Endothelial cell of umbilical vein (primary cell): Measurements from ENCODE around the gene SLCO2A1. TPM values are rescaled to one million over a fixed set of nuclear protein-coding genes. Genes with fewer than 3 reads are reported as not detected.

Experiments
- BruUV-seq: library from RNA; stranded (reverse); fragments of 400-500 nt; replicated peaks from 2 replicates; lab custom pipeline; 2021; lab: Mats Ljungman, UMichigan
- CTCF ChIA-PET: fragments of 300-600, 350-600 bp; sonication (Branson Sonifier 250); formaldehyde crosslinking; loops from one replicate; lab custom pipeline; 2021; ENCODE audit warnings: antibody characterized with exemption, inconsistent platforms; lab: Charles Lee
- POLR2A ChIA-PET: fragments of 300-600, 350-600 bp; sonication (Branson Sonifier 250); formaldehyde crosslinking; loops from one replicate; lab custom pipeline; 2021; ENCODE audit warnings: antibody characterized with exemption, inconsistent platforms; lab: Charles Lee
- DNase-seq: peaks from one replicate; pipeline ENCODE4 v3.0.0-alpha.2; 2011; ENCODE audit warnings: low read depth, low spot score
- FAIRE-seq: peaks from 2 replicates; lab custom pipeline; 2011; peaks lifted over from hg19 to GRCh38; lab: Jason Lieb, UNC
- H2AFZ ChIP-seq: 2 replicates; pipeline ENCODE4 v1.6.0; 2012; ENCODE audit warnings: low read depth, low read length, control low read depth, inconsistent platforms
- H3K27ac ChIP-seq: 2 replicates; pipeline ENCODE4 v1.5.1; 2011; ENCODE audit warnings: low read depth, mild to moderate bottlenecking, control low read depth, low read length, moderate library complexity; ENCODE audit not compliant: insufficient read depth
- H3K27me3 ChIP-seq, 2 experiments: 2 replicates each; pipeline versions ENCODE4 v1.6.0 to v1.6.1; 2011; ENCODE audit warnings: low read length in 2 of 2, mixed read lengths in 1 of 2; ENCODE audit not compliant: control insufficient read depth in 2 of 2, insufficient read depth in 2 of 2
- H3K36me3 ChIP-seq, 2 experiments: 2 replicates in 1 of 2; 3 replicates in 1 of 2; pipeline ENCODE4 v1.5.1; 2011; ENCODE audit warnings: low read length in 2 of 2, mild to moderate bottlenecking in 1 of 2, moderate library complexity in 1 of 2; ENCODE audit not compliant: control insufficient read depth in 2 of 2, insufficient read depth in 2 of 2; ENCODE audit errors: extremely low read depth in 1 of 2
- H3K4me1 ChIP-seq: 3 replicates; pipeline ENCODE4 v1.5.1; 2011; ENCODE audit warnings: mild to moderate bottlenecking, low read length; ENCODE audit not compliant: control insufficient read depth, insufficient read depth; ENCODE audit errors: extremely low read depth
- H3K4me2 ChIP-seq: 2 replicates; pipeline ENCODE4 v1.6.1; 2011; ENCODE audit warnings: low read length, control low read depth, mixed read lengths; ENCODE audit not compliant: insufficient read depth
- H3K4me3 ChIP-seq, 3 experiments: fragments of 200-600 bp in 1 of 3; sonication (generic), shearing (Covaris generic) in 1 of 3; replicated peaks in 1 of 3; 2 replicates each; pipeline ENCODE4 v1.5.1; 2011 to 2016; ENCODE audit warnings: control low read depth in 3 of 3, low read length in 3 of 3, mild to moderate bottlenecking in 2 of 3, inconsistent platforms in 1 of 3, low read depth in 1 of 3, moderate library complexity in 1 of 3; ENCODE audit not compliant: insufficient read depth in 1 of 3
- H3K79me2 ChIP-seq: 2 replicates; pipeline ENCODE4 v1.6.0; 2012; ENCODE audit warnings: low read length, inconsistent platforms; ENCODE audit not compliant: control insufficient read depth, insufficient read depth
- H3K9ac ChIP-seq: replicated peaks from 2 replicates; pipeline ENCODE3; 2011; ENCODE audit warnings: low read length, control low read depth; ENCODE audit not compliant: insufficient read depth; ENCODE audit errors: extremely low read depth
- H3K9me1 ChIP-seq: replicated peaks from 3 replicates; pipeline ENCODE4 v1.6.0; 2011; ENCODE audit warnings: mild to moderate bottlenecking, low read length; ENCODE audit not compliant: control insufficient read depth, insufficient read depth; ENCODE audit errors: extremely low read depth
- H3K9me3 ChIP-seq: replicated peaks from 2 replicates; pipeline ENCODE4 v1.5.1; 2012; ENCODE audit warnings: low read length, inconsistent platforms; ENCODE audit not compliant: control insufficient read depth, insufficient read depth
- H4K20me1 ChIP-seq: replicated peaks from 2 replicates; pipeline ENCODE3; 2011; ENCODE audit warnings: mild to moderate bottlenecking, low read length; ENCODE audit not compliant: control insufficient read depth, insufficient read depth; ENCODE audit errors: extremely low read depth
- EZH2 ChIP-seq: IDR thresholded peaks from 2 replicates; pipeline ENCODE4 v1.6.1; 2012; ENCODE audit warnings: borderline replicate concordance, low read depth, mild to moderate bottlenecking, moderate library complexity, low read length, inconsistent platforms; ENCODE audit not compliant: severe bottlenecking
- FOS ChIP-seq: IDR thresholded peaks from 2 replicates; pipeline ENCODE4 v1.6.1; 2011; ENCODE audit warnings: mild to moderate bottlenecking, low read length, moderate library complexity, borderline replicate concordance; ENCODE audit not compliant: insufficient read depth
- GATA2 ChIP-seq: IDR thresholded peaks from 2 replicates; pipeline ENCODE4 v1.7.0; 2011; ENCODE audit warnings: low read depth, mild to moderate bottlenecking, moderate library complexity, mixed read lengths, low read length; ENCODE audit not compliant: insufficient read length, insufficient read depth
- MYC ChIP-seq: IDR thresholded peaks from one replicate; pipeline ENCODE4 v1.6.1; 2011; ENCODE audit warnings: mild to moderate bottlenecking, low read depth, low read length
- POLR2A ChIP-seq: IDR thresholded peaks from 2 replicates; pipeline ENCODE4 v1.6.1; 2012; ENCODE audit warnings: low read depth, mild to moderate bottlenecking, control low read depth, low read length
- POLR2AphosphoS5 ChIP-seq: IDR thresholded peaks from 2 replicates; pipeline ENCODE4 v1.6.1; 2012; ENCODE audit warnings: low read depth, mild to moderate bottlenecking, control low read depth, low read length, moderate library complexity; ENCODE audit not compliant: insufficient read depth
- dilution Hi-C: fragments of 300-500 bp; cut with MboI; formaldehyde crosslinking; loops from one replicate; pipeline ENCODE4 v1.15.0; 2019; ENCODE audit warnings: low sequenced_read_pairs; ENCODE audit not compliant: extremely low pct_ligation_motif_present
- intact Hi-C: fragments of 100-400 bp; cut with micrococcal nuclease; formaldehyde crosslinking; loops from one replicate; pipeline ENCODE4 v1.10.0; 2022
- polyA plus RNA-seq, 4 experiments: library from polyadenylated mRNA; depleted of rRNA in 3 of 4; stranded (reverse) in 3 of 4; unstranded in 1 of 4; fragments of >200 nt; gene quantifications; 2 replicates each; pipeline versions ENCODE4 v1.2.1 to v1.2.3, GENCODE V29; 2011 to 2012; ENCODE audit warnings: missing spikeins in 1 of 4
- total RNA-seq: library from RNA; stranded (reverse); gene quantifications from 2 replicates; pipeline ENCODE4 v1.2.3, GENCODE V29; 2021
- TF ChIP-seq, protein P1 (sequence below), 2 donors: IDR thresholded peaks; 1 replicate in 1 of 2; 2 replicates in 1 of 2; pipeline ENCODE4 v1.5.1; 2011; ENCODE audit warnings: low read length in 2 of 2, mild to moderate bottlenecking in 2 of 2, moderate library complexity in 2 of 2, control low read depth in 1 of 2, inconsistent platforms in 1 of 2, low read depth in 1 of 2; ENCODE audit not compliant: insufficient read depth in 1 of 2; ENCODE audit errors: extremely low read depth in 1 of 2
- TF ChIP-seq, protein P2 (sequence below): IDR thresholded peaks from 2 replicates; pipeline ENCODE4 v1.6.1; 2011; ENCODE audit not compliant: insufficient read depth, insufficient read length

The SLCO2A1 gene
- total and polyA plus RNA-seq, 2 donors (not counting 3 experiments of a cell fraction or from before 2014, with no cell fraction given), result 1.4 to 11.9 TPM

DNA sequence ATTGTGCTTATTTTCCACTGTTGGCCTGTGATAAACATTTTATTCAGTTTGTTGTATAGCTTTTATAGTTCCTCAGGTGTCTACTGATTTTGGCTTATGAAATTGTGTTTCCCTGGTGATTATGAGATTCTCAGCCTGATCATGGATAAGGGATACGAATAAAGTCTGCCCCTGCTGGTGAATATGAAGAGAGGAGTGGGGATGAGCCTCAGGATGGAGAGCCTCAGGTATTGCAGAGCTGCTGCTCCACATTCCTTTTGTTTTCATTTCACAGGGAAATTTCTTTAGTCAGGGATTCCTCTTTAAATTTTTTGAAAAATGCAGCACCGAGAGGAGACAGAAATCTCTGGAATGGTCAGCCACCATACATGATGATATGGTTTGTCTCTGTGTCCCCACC, 119.3 kb downstream of the SLCO2A1 start:
- H3K4me2 ChIP-seq, result no peak overlapping the region
- no peak overlapping the region for H3K9ac ChIP-seq
- no peaks in the 10 kb centered on the region for H3K36me3 ChIP-seq
- ChIA-PET CTCF (interaction anchor here (0.8 to 1.2 kb wide), 4 partner anchors 13 to 303 kb away, joined by 3 read pairs; no protein-coding TSS in a partner anchor), POLR2A (no interaction called here)
- no peaks in the 10 kb centered on the region for H3K79me2 ChIP-seq
- peaks cover 3% of the 10 kb centered on the region in 2 experiments for H3K27me3 ChIP-seq
- no peaks in the 10 kb centered on the region for H3K9me1 ChIP-seq
- BruUV-seq, result no TSS peak
- H2AFZ ChIP-seq, result no peak overlapping the region
- no peak overlapping the region for H3K4me3 ChIP-seq
- FAIRE-seq, result no peak
- dilution Hi-C loops, result no loop called here
- H3K4me1 ChIP-seq, result no peaks in the 10 kb centered on the region
- H4K20me1 ChIP-seq, result no peaks in the 10 kb centered on the region
- H3K9me3 ChIP-seq, result no peaks in the 10 kb centered on the region
- DNase-seq, result no peak
- TF ChIP-seq EZH2 (no peak), POLR2AphosphoS5 (no peak)
- TF ChIP-seq, protein P1, sequence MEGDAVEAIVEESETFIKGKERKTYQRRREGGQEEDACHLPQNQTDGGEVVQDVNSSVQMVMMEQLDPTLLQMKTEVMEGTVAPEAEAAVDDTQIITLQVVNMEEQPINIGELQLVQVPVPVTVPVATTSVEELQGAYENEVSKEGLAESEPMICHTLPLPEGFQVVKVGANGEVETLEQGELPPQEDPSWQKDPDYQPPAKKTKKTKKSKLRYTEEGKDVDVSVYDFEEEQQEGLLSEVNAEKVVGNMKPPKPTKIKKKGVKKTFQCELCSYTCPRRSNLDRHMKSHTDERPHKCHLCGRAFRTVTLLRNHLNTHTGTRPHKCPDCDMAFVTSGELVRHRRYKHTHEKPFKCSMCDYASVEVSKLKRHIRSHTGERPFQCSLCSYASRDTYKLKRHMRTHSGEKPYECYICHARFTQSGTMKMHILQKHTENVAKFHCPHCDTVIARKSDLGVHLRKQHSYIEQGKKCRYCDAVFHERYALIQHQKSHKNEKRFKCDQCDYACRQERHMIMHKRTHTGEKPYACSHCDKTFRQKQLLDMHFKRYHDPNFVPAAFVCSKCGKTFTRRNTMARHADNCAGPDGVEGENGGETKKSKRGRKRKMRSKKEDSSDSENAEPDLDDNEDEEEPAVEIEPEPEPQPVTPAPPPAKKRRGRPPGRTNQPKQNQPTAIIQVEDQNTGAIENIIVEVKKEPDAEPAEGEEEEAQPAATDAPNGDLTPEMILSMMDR (IDR thresholded peaks at IDR 0.05; ENCODE audit: extremely low read depth in 1 of 2, insufficient read depth in 1 of 2, low read depth in 1 of 2, low read length in 2 of 2), result peak in 1 of 2 donors; percentile 6
- intact Hi-C loops, result no loop called here
- H3K27ac ChIP-seq, result no peak overlapping the region

DNA sequence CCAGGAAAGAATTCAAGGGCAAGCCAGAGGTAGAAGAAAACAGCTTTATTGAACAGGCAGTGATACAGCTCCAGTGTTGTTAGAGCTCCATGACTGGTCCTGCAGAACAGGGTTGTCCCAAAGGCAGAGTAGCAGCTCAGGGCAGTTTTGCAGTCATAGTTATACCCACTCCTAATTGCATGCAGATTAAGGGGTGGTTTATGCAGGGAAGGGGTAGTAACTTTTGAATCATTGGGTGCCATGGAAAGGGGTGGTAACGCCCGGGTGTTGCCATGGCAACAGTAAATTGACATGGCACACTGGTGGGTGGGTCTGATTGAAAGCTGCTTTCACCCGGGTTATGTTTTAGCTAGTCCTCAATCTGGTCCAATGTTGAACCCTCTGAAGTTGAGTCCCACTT, 124.3 kb downstream of the SLCO2A1 start:
- POLR2A ChIA-PET, result no interaction called here
- Histone ChIP-seq H4K20me1 (no peaks in the 10 kb centered on the region), H3K36me3 (no peaks in the 10 kb centered on the region), H3K9me1 (no peaks in the 10 kb centered on the region), H3K9ac (no peak overlapping the region), H3K4me2 (no peak overlapping the region), H2AFZ (no peak overlapping the region), H3K4me1 (no peaks in the 10 kb centered on the region), H3K9me3 (no peaks in the 10 kb centered on the region), H3K27ac (no peak overlapping the region), H3K4me3 (no peak overlapping the region), H3K79me2 (no peaks in the 10 kb centered on the region), H3K27me3 (peaks cover 0 to 2% of the 10 kb centered on the region in 2 experiments)
- intact Hi-C loops (no loop called here), dilution Hi-C loops (no loop called here)
- TF ChIP-seq POLR2A (no peak), MYC (no peak), GATA2 (no peak), EZH2 (no peak), FOS (no peak), POLR2AphosphoS5 (no peak)
- TF ChIP-seq, protein P1 (IDR thresholded peaks at IDR 0.05; ENCODE audit: extremely low read depth in 1 of 2, insufficient read depth in 1 of 2, low read depth in 1 of 2, low read length in 2 of 2), result no peak
- TF ChIP-seq, protein P2, sequence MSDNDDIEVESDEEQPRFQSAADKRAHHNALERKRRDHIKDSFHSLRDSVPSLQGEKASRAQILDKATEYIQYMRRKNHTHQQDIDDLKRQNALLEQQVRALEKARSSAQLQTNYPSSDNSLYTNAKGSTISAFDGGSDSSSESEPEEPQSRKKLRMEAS, result no peak
- no peak for DNase-seq
- FAIRE-seq, result no peak
- CTCF ChIA-PET, result interaction anchor here (0.8 to 1.2 kb wide), 5 partner anchors 10 to 87 kb away, joined by 3 to 4 read pairs (median 3); partner anchors contain the start of gene RAB6B
- no TSS peak for BruUV-seq
